Esophagus squamous epithelium (tissue), 4 donors: ENCODE results near the gene LRRC72.

Experiments used
- POLR2A ChIP-seq, 4 donors: fragments of 450-650 bp; IDR thresholded peaks; one replicate each; pipeline ENCODE4 v1.6.1; 2017; ENCODE audit warnings: antibody characterized with exemption in 4 of 4, mild to moderate bottlenecking in 4 of 4, moderate library complexity in 3 of 4
- TF ChIP-seq, protein P1 (sequence below), 6 experiments: fragments of 450-650 bp in 4 of 6; fragments of 200-600 bp in 2 of 6; sonication (generic) in 2 of 6; IDR thresholded peaks; one replicate each; pipeline ENCODE4 v1.5.1; 2016 to 2019; ENCODE audit warnings: antibody characterized with exemption in 6 of 6, mild to moderate bottlenecking in 4 of 6, moderate library complexity in 4 of 6

DNA sequence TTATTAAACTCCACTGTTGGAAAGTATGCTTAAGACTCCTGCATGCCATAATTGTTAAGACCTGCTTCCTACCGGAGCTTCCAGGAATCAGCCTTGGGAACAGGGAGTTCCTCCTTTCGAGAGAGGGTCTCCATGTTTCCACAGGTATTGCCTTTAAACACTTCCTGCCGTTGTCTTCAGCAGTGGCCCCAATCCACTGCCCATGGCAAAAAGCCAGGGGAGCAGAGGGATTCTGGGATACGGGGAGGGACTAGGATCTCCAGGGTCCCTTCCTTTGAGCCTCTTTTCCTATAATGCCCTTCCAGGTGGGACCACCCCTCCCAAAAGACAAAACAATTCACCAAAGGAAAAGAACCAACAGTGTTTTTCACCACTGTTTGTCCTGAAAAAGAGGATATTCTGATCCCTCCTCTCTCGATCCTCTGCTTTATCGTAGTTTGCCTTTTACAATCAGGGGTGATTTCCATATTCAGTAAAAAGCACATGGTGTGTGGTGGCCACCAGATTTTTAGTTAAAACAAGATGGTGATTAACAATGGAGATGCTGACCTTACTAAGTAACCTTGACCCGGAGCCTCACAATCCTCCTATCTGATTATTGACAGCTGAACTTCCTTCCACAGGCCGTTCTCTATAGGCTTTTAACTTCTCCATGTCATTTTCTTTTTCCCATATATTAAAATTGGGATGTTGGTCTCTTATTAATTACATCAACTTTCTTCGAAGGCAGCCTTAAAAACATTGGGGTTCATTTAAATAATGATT, 36.0 kb downstream of the LRRC72 start:
- no peak for TF ChIP-seq POLR2A (IDR thresholded peaks at IDR 0.05)
- TF ChIP-seq, protein P1, sequence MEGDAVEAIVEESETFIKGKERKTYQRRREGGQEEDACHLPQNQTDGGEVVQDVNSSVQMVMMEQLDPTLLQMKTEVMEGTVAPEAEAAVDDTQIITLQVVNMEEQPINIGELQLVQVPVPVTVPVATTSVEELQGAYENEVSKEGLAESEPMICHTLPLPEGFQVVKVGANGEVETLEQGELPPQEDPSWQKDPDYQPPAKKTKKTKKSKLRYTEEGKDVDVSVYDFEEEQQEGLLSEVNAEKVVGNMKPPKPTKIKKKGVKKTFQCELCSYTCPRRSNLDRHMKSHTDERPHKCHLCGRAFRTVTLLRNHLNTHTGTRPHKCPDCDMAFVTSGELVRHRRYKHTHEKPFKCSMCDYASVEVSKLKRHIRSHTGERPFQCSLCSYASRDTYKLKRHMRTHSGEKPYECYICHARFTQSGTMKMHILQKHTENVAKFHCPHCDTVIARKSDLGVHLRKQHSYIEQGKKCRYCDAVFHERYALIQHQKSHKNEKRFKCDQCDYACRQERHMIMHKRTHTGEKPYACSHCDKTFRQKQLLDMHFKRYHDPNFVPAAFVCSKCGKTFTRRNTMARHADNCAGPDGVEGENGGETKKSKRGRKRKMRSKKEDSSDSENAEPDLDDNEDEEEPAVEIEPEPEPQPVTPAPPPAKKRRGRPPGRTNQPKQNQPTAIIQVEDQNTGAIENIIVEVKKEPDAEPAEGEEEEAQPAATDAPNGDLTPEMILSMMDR (IDR thresholded peaks at IDR 0.05) = no peak
